Ovary (tissue), 9 donors: ENCODE results near the gene WDFY4. TPM values are rescaled to one million over a fixed set of nuclear protein-coding genes. Genes with fewer than 3 reads are reported as not detected.

Experiments used
- DNase-seq, 5 donors: peaks; one replicate each; pipeline ENCODE4 v3.0.0-alpha.2; 2019 to 2020
- H3K27ac ChIP-seq, 2 donors: fragments of 200-600 bp; one replicate each; pipeline versions ENCODE4 v1.5.1 to v1.8.0; 2019 to 2022
- H3K27me3 ChIP-seq: fragments of 200-600 bp; one replicate; pipeline ENCODE4 v1.8.0; 2022
- H3K36me3 ChIP-seq: fragments of 200-600 bp; sonication (generic); one replicate; pipeline ENCODE4 v1.5.1; 2019
- H3K4me1 ChIP-seq: one replicate; pipeline ENCODE4 v1.8.1; 2013; ENCODE audit warnings: mild to moderate bottlenecking, moderate library complexity; ENCODE audit not compliant: insufficient read depth
- H3K4me3 ChIP-seq: fragments of 200-600 bp; sonication (generic); one replicate; pipeline ENCODE4 v1.5.1; 2017
- H3K9me3 ChIP-seq, 2 donors: fragments of 200-600 bp in 1 of 2; sonication (generic) in 1 of 2; one replicate each; pipeline versions ENCODE4 v1.5.1 to v1.8.1; 2013 to 2019; ENCODE audit warnings: mild to moderate bottlenecking in 1 of 2, moderate library complexity in 1 of 2
- EP300 ChIP-seq: sonication (generic); formaldehyde crosslinking; IDR thresholded peaks from one replicate; pipeline ENCODE4 v1.6.1; 2017; ENCODE audit warnings: antibody characterized with exemption
- POLR2A ChIP-seq: fragments of 450-650 bp; IDR thresholded peaks from one replicate; pipeline ENCODE4 v1.6.1; 2017; ENCODE audit warnings: antibody characterized with exemption, mild to moderate bottlenecking, moderate library complexity
- WGBS, 3 donors: extraction: QIAGEN DNeasy Blood & Tissue Kit in 1 of 3; methylation state at CpG; one replicate each; pipeline versions ENCODE4 v1.1.5 to v1.1.7; 2013 to 2017; 5-methylcytosine and 5-hydroxymethylcytosine counted together
- intact Hi-C, 4 donors: fragments of 100-400 bp; cut with DNase I; formaldehyde crosslinking; loops; one replicate each; pipeline versions ENCODE4 v1.11.0 to v1.15.1; 2022 to 2023
- polyA plus RNA-seq, 2 donors: library from polyadenylated mRNA; stranded (reverse); fragments of 200-250 nt in 1 of 2; fragments of 350-450 nt in 1 of 2; fragmentation: Illumina TruSeq in 1 of 2; extraction: RNeasy Lipid Tissue Mini Kit (QIAGEN cat#74804) in 1 of 2; gene quantifications; one replicate each; pipeline ENCODE4 v1.2.3, GENCODE V29; 2013 to 2014
- total RNA-seq, 7 donors: library from RNA; depleted of rRNA in 2 of 7; stranded (reverse); fragments of >200 nt in 2 of 7; fragmentation: NEBNext Ultra II Directional in 3 of 7; extraction: Animal tissue kit (Norgen Biotek cat#: 25700) in 3 of 7; gene quantifications; one replicate each; pipeline versions ENCODE4 v1.1.0 to v1.2.4, GENCODE V29; 2016 to 2023
- TF ChIP-seq, protein P1 (sequence below), 3 donors: fragments of 450-650 bp in 2 of 3; fragments of 200-600 bp in 1 of 3; IDR thresholded peaks; one replicate each; pipeline versions ENCODE4 v1.5.1 to v1.8.0; 2016 to 2022; ENCODE audit warnings: antibody characterized with exemption in 3 of 3, mild to moderate bottlenecking in 1 of 3
- donor health status: DM: no; HTN: no; CAD: no; lungs with moderate emphysema.
- donor health status: DM: no; HTN: no; CAD: no.
- donor health status: Bipolar disorder and iron deficiency.
- donor health status: DM: yes; HTN: yes; CAD: no.
- donor health status: DM: no; HTN: no; CAD: no.
- donor health status: DM: yes; HTN: yes; CAD: no.

Gene WDFY4
- total and polyA plus RNA-seq, 9 donors, result 0.54 to 4.2 (median 1.7) TPM

GRCh38 chr10:48683868-48684267 is 805 bp upstream of the WDFY4 start:
- no peaks in the 10 kb centered on the region for H3K9me3 ChIP-seq
- H3K4me1 ChIP-seq, result no peaks in the 10 kb centered on the region
- intact Hi-C loops, result no loop called here
- no peaks in the 10 kb centered on the region for H3K27me3 ChIP-seq
- WGBS, 3 donors, result 73 to 82% (median 77%) methylated on average over 5 of the region's 5 CpGs
- no peak for TF ChIP-seq EP300
- TF ChIP-seq, protein P1, sequence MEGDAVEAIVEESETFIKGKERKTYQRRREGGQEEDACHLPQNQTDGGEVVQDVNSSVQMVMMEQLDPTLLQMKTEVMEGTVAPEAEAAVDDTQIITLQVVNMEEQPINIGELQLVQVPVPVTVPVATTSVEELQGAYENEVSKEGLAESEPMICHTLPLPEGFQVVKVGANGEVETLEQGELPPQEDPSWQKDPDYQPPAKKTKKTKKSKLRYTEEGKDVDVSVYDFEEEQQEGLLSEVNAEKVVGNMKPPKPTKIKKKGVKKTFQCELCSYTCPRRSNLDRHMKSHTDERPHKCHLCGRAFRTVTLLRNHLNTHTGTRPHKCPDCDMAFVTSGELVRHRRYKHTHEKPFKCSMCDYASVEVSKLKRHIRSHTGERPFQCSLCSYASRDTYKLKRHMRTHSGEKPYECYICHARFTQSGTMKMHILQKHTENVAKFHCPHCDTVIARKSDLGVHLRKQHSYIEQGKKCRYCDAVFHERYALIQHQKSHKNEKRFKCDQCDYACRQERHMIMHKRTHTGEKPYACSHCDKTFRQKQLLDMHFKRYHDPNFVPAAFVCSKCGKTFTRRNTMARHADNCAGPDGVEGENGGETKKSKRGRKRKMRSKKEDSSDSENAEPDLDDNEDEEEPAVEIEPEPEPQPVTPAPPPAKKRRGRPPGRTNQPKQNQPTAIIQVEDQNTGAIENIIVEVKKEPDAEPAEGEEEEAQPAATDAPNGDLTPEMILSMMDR (IDR thresholded peaks at IDR 0.05), result no peak
- no peak for TF ChIP-seq POLR2A
- no peaks in the 10 kb centered on the region for H3K36me3 ChIP-seq
- no peak overlapping the region for H3K4me3 ChIP-seq
- DNase-seq, result no peak
- no peak overlapping the region for H3K27ac ChIP-seq

- Histone ChIP-seq H3K4me3 (no peak overlapping the region), H3K27ac (no peak overlapping the region)
- WGBS, 3 donors, result 85 to 92% (median 90%) methylated on average over 6 of the region's 6 CpGs
Measured at GRCh38 chr10:48684463-48684791, 246 bp upstream of the WDFY4 start.

DNA sequence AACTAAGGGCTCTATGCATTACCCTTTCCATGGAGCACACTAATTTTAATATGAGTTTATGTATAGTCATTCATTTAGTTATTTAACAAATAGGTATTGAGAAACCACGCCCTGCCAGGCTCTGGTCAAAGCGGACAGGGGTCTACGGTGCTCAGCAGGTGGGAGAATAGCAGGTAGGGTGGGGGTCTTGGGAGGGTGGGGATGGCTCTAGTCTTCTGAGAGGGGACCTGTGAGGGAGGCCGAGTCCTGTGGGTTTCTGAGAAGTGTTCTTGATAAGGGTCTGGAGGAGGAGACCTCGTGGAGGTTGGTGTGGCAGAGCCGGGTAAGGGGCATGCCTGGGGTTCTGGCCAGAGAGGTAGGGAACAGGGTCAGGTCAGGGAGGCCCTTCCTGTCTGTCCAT is 1.1 kb downstream of the WDFY4 start:
- Histone ChIP-seq H3K4me1 (no peaks in the 10 kb centered on the region), H3K27ac (no peak overlapping the region), H3K4me3 (no peak overlapping the region), H3K36me3 (no peaks in the 10 kb centered on the region), H3K27me3 (no peaks in the 10 kb centered on the region), H3K9me3 (no peaks in the 10 kb centered on the region)
- DNase-seq, result no peak
- intact Hi-C loops, result no loop called here
- TF ChIP-seq, protein P1 (IDR thresholded peaks at IDR 0.05), result no peak
- no peak for TF ChIP-seq POLR2A
- no peak for TF ChIP-seq EP300
- WGBS, 3 donors, result 79 to 85% (median 81%) methylated on average over 6 of the region's 6 CpGs

More at GRCh38 chr10:48684463-48684791, 246 bp upstream of the WDFY4 start:
- Histone ChIP-seq H3K36me3 (no peaks in the 10 kb centered on the region), H3K27me3 (no peaks in the 10 kb centered on the region), H3K4me1 (no peaks in the 10 kb centered on the region), H3K9me3 (no peaks in the 10 kb centered on the region)
- no peak for DNase-seq
- TF ChIP-seq EP300 (no peak), POLR2A (no peak)
- TF ChIP-seq, protein P1 (IDR thresholded peaks at IDR 0.05), result no peak
- intact Hi-C loops, result no loop called here

GRCh38 chr10:48690791-48691660 is 6.4 kb downstream of the WDFY4 start:
- no peaks in the 10 kb centered on the region for H3K4me1 ChIP-seq
- DNase-seq, result no peak
- no peak overlapping the region for H3K4me3 ChIP-seq
- TF ChIP-seq POLR2A, result no peak
- TF ChIP-seq EP300, result no peak
- TF ChIP-seq, protein P1 (IDR thresholded peaks at IDR 0.05), result no peak
- H3K36me3 ChIP-seq, result no peaks in the 10 kb centered on the region
- no peaks in the 10 kb centered on the region for H3K9me3 ChIP-seq
- 86 to 92% (median 87%) methylated on average over 9 to 12 of the region's 12 CpGs for WGBS, 3 donors
- intact Hi-C loops, result no loop called here
- no peaks in the 10 kb centered on the region for H3K27me3 ChIP-seq
- no peak overlapping the region for H3K27ac ChIP-seq
